ENCODE results near the gene GPR171. TPM values are rescaled to one million over a fixed set of nuclear protein-coding genes. Genes with fewer than 3 reads are reported as not detected.
A peak's percentile ranks its signal among the peaks of the same experiment; 100 is the strongest.
"Not testable (repeated sequence)": the region's sequence is repeated elsewhere in the genome, so short reads cannot be mapped to it uniquely, and the experiment has no call there.

The GPR171 gene
- 1 to 10 TPM in 3 of 4 donors, under 1 TPM in 1; 0.59 to 2.7 (median 2.1) TPM for total RNA-seq

- WGBS, 2 donors: 67 to 79% methylated on average over 3 of the region's 3 CpGs
- H3K9me3 ChIP-seq: no peaks in the 10 kb centered on the region
- H3K4me1 ChIP-seq: no peaks in the 10 kb centered on the region
- no peak for TF ChIP-seq CTCF (IDR thresholded peaks at IDR 0.05)
- TF ChIP-seq POLR2A (IDR thresholded peaks at IDR 0.05): peak in 2 of 4 donors; percentile 15 to 53
- peak within 1 kb of the TSS in 2 of 4 donors; percentile 7 for H3K27ac ChIP-seq
- H3K36me3 ChIP-seq: no peaks in the 10 kb centered on the region
- peak within 1 kb of the TSS in 3 of 4 donors; percentile 0 to 25 (median 21) for H3K4me3 ChIP-seq
- no peaks in the 10 kb centered on the region for H3K27me3 ChIP-seq
- intact Hi-C loops (cut with DNase I): no loop called here
- DNase-seq: no peak
Observed at GRCh38 chr3:151203051-151203420, at the start of gene GPR171. GPR171 (minus strand) TSS chr3:151203216; CDS start chr3:151199386, 3,830 bp downstream.

GRCh38 chr3:151248772-151249337 lies 45.8 kb upstream of the GPR171 start:
- Histone ChIP-seq H3K4me3 (peak overlapping the region in 1 of 4 donors; percentile 19), H3K27ac (peak overlapping the region in 1 of 4 donors; percentile 65), H3K27me3 (no peaks in the 10 kb centered on the region), H3K4me1 (no peaks in the 10 kb centered on the region), H3K9me3 (peaks cover 0 to 5% (median 0%) of the 10 kb centered on the region in 3 donors), H3K36me3 (no peaks in the 10 kb centered on the region)
- intact Hi-C loops (cut with DNase I): no loop called here
- TF ChIP-seq POLR2A (IDR thresholded peaks at IDR 0.05) (no peak), CTCF (IDR thresholded peaks at IDR 0.05) (no peak)
- DNase-seq: no peak
- 23 to 58% methylated on average over 3 of the region's 3 CpGs for WGBS, 2 donors

- H3K9me3 ChIP-seq; H3K27me3 ChIP-seq; intact Hi-C loops (cut with DNase I); H3K4me3 ChIP-seq; H3K27ac ChIP-seq; H3K36me3 ChIP-seq; DNase-seq; H3K4me1 ChIP-seq: not testable (repeated sequence)
- WGBS, 2 donors: 93% methylated on average over 9 of the region's 18 CpGs; no CpG with 5 or more reads in 1 of the 2 donors
Observed at GRCh38 chr3:151242006-151242405, 39.0 kb upstream of the GPR171 start.

GRCh38 chr3:151236736-151237135 lies 33.7 kb upstream of the GPR171 start:
- Histone ChIP-seq H3K27ac (no peak overlapping the region), H3K27me3 (no peaks in the 10 kb centered on the region), H3K36me3 (no peaks in the 10 kb centered on the region), H3K4me1 (no peaks in the 10 kb centered on the region), H3K4me3 (no peak overlapping the region), H3K9me3 (no peaks in the 10 kb centered on the region)
- intact Hi-C loops (cut with DNase I): no loop called here
- DNase-seq: no peak
- 72 to 82% methylated on average over 6 to 7 of the region's 7 CpGs for WGBS, 2 donors
- TF ChIP-seq POLR2A (IDR thresholded peaks at IDR 0.05): no peak
- no peak for TF ChIP-seq CTCF (IDR thresholded peaks at IDR 0.05)

GRCh38 chr3:151236316-151236715 lies 33.3 kb upstream of the GPR171 start:
- H3K27ac ChIP-seq: no peak overlapping the region
- 56 to 59% methylated on average over 2 of the region's 2 CpGs for WGBS, 2 donors
- intact Hi-C loops (cut with DNase I): no loop called here
- TF ChIP-seq CTCF (IDR thresholded peaks at IDR 0.05) (no peak), POLR2A (IDR thresholded peaks at IDR 0.05) (no peak)
- H3K9me3 ChIP-seq: no peaks in the 10 kb centered on the region
- H3K36me3 ChIP-seq: no peaks in the 10 kb centered on the region
- H3K27me3 ChIP-seq: no peaks in the 10 kb centered on the region
- no peak for DNase-seq
- no peaks in the 10 kb centered on the region for H3K4me1 ChIP-seq
- no peak overlapping the region for H3K4me3 ChIP-seq

GRCh38 chr3:151234825-151235224 lies 31.8 kb upstream of the GPR171 start:
- intact Hi-C loops (cut with DNase I): no loop called here
- Histone ChIP-seq H3K4me1 (peaks cover 0 to 13% (median 0%) of the 10 kb centered on the region in 3 donors), H3K27me3 (no peaks in the 10 kb centered on the region), H3K9me3 (no peaks in the 10 kb centered on the region), H3K36me3 (no peaks in the 10 kb centered on the region), H3K4me3 (no peak overlapping the region), H3K27ac (peak overlapping the region in 1 of 4 donors; percentile 23)
- WGBS, 2 donors: 93 to 100% methylated on average over 6 of the region's 6 CpGs
- TF ChIP-seq POLR2A (IDR thresholded peaks at IDR 0.05): no peak
- TF ChIP-seq CTCF (IDR thresholded peaks at IDR 0.05): no peak
- DNase-seq: no peak

Data from esophagus squamous epithelium (tissue), 5 donors.